Nephron (organoid): ENCODE results near the gene ZNF618.

Source experiments
- H3K27ac Mint-ChIP-seq, 3 experiments: 2 replicates each; pipeline ENCODE4 v1.8.0; 2020; ENCODE audit warnings: mixed read lengths in 3 of 3, mild to moderate bottlenecking in 2 of 3, moderate library complexity in 1 of 3
- H3K27me3 Mint-ChIP-seq: 2 replicates; pipeline ENCODE4 v1.8.0; 2021; ENCODE audit warnings: low read depth, mild to moderate bottlenecking, moderate library complexity, mixed read lengths
- H3K36me3 Mint-ChIP-seq: 2 replicates; pipeline ENCODE4 v1.8.0; 2020; ENCODE audit warnings: low read depth, mixed read lengths
- H3K4me1 Mint-ChIP-seq: 2 replicates; pipeline ENCODE4 v1.8.0; 2020; ENCODE audit warnings: mixed read lengths
- H3K4me3 Mint-ChIP-seq, 3 experiments: 2 replicates each; pipeline ENCODE4 v1.8.0; 2020; ENCODE audit warnings: mild to moderate bottlenecking in 3 of 3, mixed read lengths in 3 of 3, moderate library complexity in 2 of 3
- H3K9me3 Mint-ChIP-seq: 2 replicates; pipeline ENCODE4 v1.8.0; 2020; ENCODE audit warnings: mixed read lengths
- CTCF ChIP-seq, 3 experiments: fragments of 200-600 bp; sonication (generic); IDR thresholded peaks; one replicate each; pipeline ENCODE4 v1.5.0; 2021; ENCODE audit warnings: antibody characterized with exemption in 3 of 3; ENCODE audit not compliant: unreplicated experiment in 3 of 3

Gene ZNF618

GRCh38 chr9:114034661-114035062 lies 158.6 kb downstream of the ZNF618 start:
- Mint-ChIP-seq H3K4me3 (no peak overlapping the region), H3K36me3 (peaks cover 88% of the 10 kb centered on the region), H3K9me3 (no peaks in the 10 kb centered on the region), H3K4me1 (peaks cover 5% of the 10 kb centered on the region), H3K27ac (no peak overlapping the region), H3K27me3 (no peaks in the 10 kb centered on the region)
- TF ChIP-seq CTCF (IDR thresholded peaks at IDR 0.05; ENCODE audit: unreplicated experiment in 3 of 3): no peak

- peaks cover 88% of the 10 kb centered on the region for H3K36me3 Mint-ChIP-seq
- H3K4me1 Mint-ChIP-seq: peaks cover 5% of the 10 kb centered on the region
- no peak for TF ChIP-seq CTCF (IDR thresholded peaks at IDR 0.05; ENCODE audit: unreplicated experiment in 3 of 3)
- no peaks in the 10 kb centered on the region for H3K27me3 Mint-ChIP-seq
- H3K9me3 Mint-ChIP-seq: no peaks in the 10 kb centered on the region
- H3K27ac Mint-ChIP-seq: no peak overlapping the region
- no peak overlapping the region for H3K4me3 Mint-ChIP-seq
Measured at GRCh38 chr9:114035221-114035844, 159.2 kb downstream of the ZNF618 start.

DNA sequence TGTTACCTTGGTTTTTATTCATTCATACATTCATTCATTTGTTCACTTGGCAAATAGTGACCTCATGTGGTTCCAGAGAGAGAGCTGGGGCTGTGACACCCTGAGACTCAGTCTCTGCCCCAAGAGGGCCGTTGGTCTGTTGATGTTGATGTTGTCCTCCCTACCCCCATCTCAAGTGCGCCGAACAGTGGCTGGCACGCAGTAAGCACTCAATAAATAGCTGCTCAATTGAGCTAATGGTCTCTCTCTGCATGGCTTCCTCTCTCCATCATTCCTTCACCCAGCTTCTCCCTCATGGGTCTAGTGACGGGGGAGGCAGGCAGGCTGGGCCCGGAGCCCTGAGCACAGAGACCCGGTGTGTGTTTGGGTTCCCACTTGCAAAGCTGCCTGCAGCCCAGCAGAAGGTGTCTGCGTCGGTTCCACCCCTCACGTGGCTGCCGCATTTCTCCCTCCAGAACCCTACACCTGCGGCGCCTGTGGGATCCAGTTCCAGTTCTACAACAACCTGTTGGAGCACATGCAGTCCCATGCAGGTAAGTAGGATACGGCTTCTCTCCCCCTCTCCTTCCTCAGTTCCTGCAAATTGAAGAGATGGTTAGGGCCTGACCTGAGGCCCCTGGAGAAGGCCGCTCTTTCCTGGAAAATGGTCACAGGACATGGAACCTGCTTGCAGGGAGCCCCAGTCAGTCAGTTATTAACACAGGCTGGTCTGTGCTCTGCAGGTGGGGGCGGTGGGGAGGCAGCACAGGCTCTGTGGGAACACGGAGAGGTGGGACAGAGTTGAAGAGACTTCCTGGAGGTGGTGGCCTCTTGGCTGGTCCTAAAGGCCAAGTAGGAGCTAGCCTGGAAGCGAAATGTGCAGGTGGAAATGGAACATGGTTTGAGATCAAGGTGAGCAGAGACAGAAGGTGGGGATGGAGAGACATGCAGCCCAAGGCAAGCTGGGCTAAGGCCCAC lies 160.0 kb downstream of the ZNF618 start:
- H3K4me1 Mint-ChIP-seq: peaks cover 5% of the 10 kb centered on the region
- H3K27ac Mint-ChIP-seq: peak overlapping the region in 1 of 3 experiments; percentile 77
- peaks cover 86% of the 10 kb centered on the region for H3K36me3 Mint-ChIP-seq
- no peak for TF ChIP-seq CTCF (IDR thresholded peaks at IDR 0.05; ENCODE audit: unreplicated experiment in 3 of 3)
- H3K27me3 Mint-ChIP-seq: no peaks in the 10 kb centered on the region
- H3K4me3 Mint-ChIP-seq: no peak overlapping the region
- no peaks in the 10 kb centered on the region for H3K9me3 Mint-ChIP-seq

DNA sequence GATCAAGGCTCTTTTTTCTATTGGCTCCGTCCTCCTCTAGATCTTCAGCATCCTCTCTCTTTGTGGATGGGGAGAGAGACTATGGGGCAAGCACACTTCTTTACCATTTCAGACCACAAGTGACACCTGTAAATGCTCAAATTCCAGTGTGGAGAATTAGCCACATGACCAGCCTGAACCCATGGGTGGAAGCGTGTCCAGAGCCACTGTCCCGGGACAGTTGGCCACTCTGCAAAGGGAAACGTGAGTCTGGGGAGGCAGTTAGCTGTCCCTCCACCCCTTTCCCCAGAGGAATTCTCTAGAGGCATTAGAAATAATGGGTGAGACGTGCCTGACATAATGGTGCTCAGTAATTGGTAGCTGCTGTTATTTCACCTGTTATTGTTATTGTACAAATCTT lies 161.1 kb downstream of the ZNF618 start:
- Mint-ChIP-seq H3K9me3 (peaks cover 5% of the 10 kb centered on the region), H3K4me3 (no peak overlapping the region), H3K4me1 (peaks cover 5% of the 10 kb centered on the region), H3K27me3 (no peaks in the 10 kb centered on the region), H3K36me3 (peaks cover 88% of the 10 kb centered on the region), H3K27ac (peak overlapping the region in 2 of 3 experiments; percentile 23 to 56)
- no peak for TF ChIP-seq CTCF (IDR thresholded peaks at IDR 0.05; ENCODE audit: unreplicated experiment in 3 of 3)

DNA sequence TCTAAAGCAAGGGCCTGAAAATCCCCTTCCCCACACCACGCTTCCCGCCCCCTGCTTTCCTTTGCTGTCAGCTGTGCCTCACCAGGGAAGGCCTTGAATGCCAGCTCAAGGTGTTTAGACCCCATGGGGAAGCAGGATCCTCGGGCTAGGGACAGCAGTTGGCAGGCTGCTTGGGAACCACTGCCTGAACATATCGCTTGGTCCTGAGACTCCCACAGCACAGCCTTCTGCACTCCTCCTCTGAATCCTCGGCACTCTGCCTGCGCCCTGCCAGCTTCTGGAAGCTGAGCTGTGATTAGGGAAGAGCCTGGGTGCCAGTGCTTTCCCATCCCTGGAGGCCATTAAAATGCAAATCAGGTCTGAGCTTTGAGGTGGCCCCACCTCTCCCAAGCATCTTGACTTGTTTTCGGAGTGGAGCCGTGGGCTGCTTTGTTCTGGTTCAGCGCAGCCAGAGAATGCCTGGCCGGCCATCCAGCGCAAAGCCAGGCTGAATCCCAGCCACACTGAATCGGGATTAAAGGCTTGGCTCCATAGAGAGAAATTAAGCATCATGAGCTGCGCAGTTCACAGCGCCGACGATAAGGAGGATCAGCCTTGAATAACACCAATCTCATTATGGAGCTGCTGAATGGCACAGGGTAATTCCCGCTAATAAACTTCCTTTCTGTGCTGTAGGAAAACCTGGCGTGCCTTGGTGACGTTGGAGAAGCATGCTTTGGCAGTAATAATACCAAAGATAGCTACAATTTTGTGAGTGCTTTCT lies 162.0 kb downstream of the ZNF618 start:
- Mint-ChIP-seq H3K27me3 (no peaks in the 10 kb centered on the region), H3K9me3 (peaks cover 9% of the 10 kb centered on the region), H3K4me3 (no peak overlapping the region), H3K4me1 (peaks cover 5% of the 10 kb centered on the region), H3K36me3 (peaks cover 88% of the 10 kb centered on the region), H3K27ac (peak overlapping the region in 2 of 3 experiments; percentile 23 to 79)
- TF ChIP-seq CTCF (IDR thresholded peaks at IDR 0.05; ENCODE audit: unreplicated experiment in 3 of 3): no peak
